Muscle layer of duodenum (tissue), 2 donors: Measurements from ENCODE around the gene AKAP5.
"Not testable (repeated sequence)": the region's sequence is repeated elsewhere in the genome, so short reads cannot be mapped to it uniquely, and the experiment has no call there.

Source experiments
- H3K27ac ChIP-seq: one replicate; pipeline ENCODE4 v1.7.0; 2013; ENCODE audit warnings: mild to moderate bottlenecking, low read length
- H3K27me3 ChIP-seq: one replicate; pipeline ENCODE4 v1.7.0; 2013; ENCODE audit warnings: low read depth, mild to moderate bottlenecking, control low read depth, low read length
- H3K36me3 ChIP-seq, 2 donors: one replicate each; pipeline ENCODE4 v1.7.0; 2013; ENCODE audit warnings: low read length in 2 of 2, control low read depth in 1 of 2, mild to moderate bottlenecking in 1 of 2; ENCODE audit not compliant: insufficient read depth in 2 of 2, control insufficient read depth in 1 of 2
- H3K4me1 ChIP-seq, 2 donors: one replicate each; pipeline ENCODE4 v1.7.0; 2013; ENCODE audit warnings: low read length in 2 of 2, mild to moderate bottlenecking in 2 of 2, control low read depth in 1 of 2, moderate library complexity in 1 of 2; ENCODE audit not compliant: insufficient read depth in 2 of 2, control insufficient read depth in 1 of 2
- H3K4me3 ChIP-seq, 2 donors: one replicate each; pipeline ENCODE4 v1.7.0; 2013; ENCODE audit warnings: low read length in 2 of 2, low read depth in 1 of 2, mild to moderate bottlenecking in 1 of 2
- H3K9me3 ChIP-seq, 2 donors: one replicate each; pipeline ENCODE4 v1.7.0; 2013; ENCODE audit warnings: low read length in 2 of 2, control low read depth in 1 of 2, mild to moderate bottlenecking in 1 of 2; ENCODE audit not compliant: control insufficient read depth in 1 of 2
- donor health status: healthy.

The AKAP5 gene

DNA sequence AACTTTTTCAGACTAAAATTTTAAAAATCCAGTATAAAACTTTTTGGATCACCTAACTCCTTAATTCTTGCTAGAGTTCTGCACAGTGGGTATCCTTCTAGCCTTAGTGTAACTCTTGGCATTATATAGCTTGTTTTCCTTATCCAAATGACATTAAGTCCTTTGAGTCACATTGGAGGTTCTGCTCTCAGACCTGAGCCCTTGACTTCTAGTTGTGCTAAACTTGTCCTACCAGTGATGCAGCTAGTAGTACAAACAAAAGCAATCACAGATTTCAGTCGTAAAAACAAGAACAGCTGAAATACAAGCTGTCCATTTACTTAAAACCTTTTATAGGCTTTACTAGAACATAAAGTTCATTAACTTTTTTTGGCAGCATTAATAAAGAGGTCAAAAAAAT, 49.8 kb downstream of the AKAP5 start:
- Histone ChIP-seq H3K9me3 (no peaks in the 10 kb centered on the region), H3K4me3 (no peak overlapping the region), H3K27me3 (no peaks in the 10 kb centered on the region), H3K36me3 (no peaks in the 10 kb centered on the region), H3K27ac (no peak overlapping the region), H3K4me1 (peaks cover 10 to 14% of the 10 kb centered on the region in 2 donors)

DNA sequence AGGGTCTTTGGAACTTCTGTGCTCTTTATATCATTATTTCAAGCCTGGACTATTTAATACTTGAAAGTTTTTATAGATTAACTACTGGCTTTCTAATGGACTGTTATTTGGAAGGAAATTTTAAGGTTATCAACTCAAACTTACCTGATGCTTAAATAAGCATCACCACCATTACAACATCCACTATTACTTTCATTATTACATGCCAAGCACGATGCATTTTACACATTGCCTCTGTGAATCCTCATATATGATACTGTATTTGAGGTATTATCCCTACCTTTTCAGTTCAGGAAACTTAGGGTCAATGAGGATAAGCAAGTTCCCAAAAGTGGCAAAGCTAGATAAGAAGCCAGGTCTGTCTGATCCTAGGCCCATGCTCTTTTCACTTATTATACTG, 51.7 kb downstream of the AKAP5 start:
- Histone ChIP-seq H3K27ac (no peak overlapping the region), H3K4me1 (no peaks in the 10 kb centered on the region), H3K36me3 (peaks cover 5 to 6% of the 10 kb centered on the region in 2 donors), H3K27me3 (no peaks in the 10 kb centered on the region), H3K9me3 (no peaks in the 10 kb centered on the region), H3K4me3 (no peak overlapping the region)

DNA sequence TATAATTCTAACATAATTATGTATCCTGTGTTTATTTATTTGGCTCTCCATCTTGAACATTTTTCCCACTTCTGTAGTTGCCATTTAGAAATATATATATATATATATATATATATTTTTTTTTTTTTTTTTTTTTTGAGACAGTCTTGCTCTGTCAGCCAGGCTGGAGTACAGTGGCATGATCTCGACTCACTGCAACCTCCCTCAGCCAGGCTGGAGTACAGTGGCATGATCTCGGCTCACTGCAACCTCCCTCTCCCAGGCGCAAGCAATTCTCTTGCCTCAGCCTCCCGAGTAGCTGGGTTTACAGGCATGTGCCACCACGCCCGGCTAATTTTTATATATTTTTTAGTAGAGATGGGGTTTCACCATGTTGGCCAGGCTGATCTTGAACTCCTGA, 52.4 kb downstream of the AKAP5 start:
- H3K4me1 ChIP-seq, H3K9me3 ChIP-seq, H3K27ac ChIP-seq, H3K4me3 ChIP-seq, H3K27me3 ChIP-seq: not testable (repeated sequence)
- peaks cover 11 to 13% of the 10 kb centered on the region in 2 donors for H3K36me3 ChIP-seq

- H3K27ac ChIP-seq: no peak overlapping the region
- peaks cover 17 to 19% of the 10 kb centered on the region in 2 donors for H3K36me3 ChIP-seq
- no peak overlapping the region for H3K4me3 ChIP-seq
- no peaks in the 10 kb centered on the region for H3K27me3 ChIP-seq
- no peaks in the 10 kb centered on the region for H3K4me1 ChIP-seq
- H3K9me3 ChIP-seq: no peaks in the 10 kb centered on the region
Observed at GRCh38 chr14:64518229-64518628, 52.9 kb downstream of the AKAP5 start.

DNA sequence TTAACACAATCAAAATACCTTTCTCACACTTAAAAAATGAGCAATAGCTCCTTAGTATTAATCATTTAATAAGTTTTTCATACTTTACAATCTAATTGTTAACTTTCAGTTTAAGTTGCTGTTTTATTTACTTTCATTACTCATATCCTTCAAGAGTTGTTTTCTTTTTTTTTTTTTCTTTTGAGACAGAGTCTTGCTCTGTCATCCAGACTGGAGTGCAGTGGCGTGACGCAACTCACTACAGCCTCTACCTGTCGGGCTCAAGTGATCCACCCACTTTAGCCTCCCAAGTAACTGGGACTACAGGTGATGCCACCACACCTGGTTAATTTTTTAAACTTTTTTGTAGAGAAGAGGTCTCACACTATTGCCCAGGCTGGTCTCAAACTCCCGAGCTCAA, 55.4 kb downstream of the AKAP5 start:
- Histone ChIP-seq H3K4me1 (no peaks in the 10 kb centered on the region), H3K27ac (no peak overlapping the region), H3K9me3 (no peaks in the 10 kb centered on the region)

DNA sequence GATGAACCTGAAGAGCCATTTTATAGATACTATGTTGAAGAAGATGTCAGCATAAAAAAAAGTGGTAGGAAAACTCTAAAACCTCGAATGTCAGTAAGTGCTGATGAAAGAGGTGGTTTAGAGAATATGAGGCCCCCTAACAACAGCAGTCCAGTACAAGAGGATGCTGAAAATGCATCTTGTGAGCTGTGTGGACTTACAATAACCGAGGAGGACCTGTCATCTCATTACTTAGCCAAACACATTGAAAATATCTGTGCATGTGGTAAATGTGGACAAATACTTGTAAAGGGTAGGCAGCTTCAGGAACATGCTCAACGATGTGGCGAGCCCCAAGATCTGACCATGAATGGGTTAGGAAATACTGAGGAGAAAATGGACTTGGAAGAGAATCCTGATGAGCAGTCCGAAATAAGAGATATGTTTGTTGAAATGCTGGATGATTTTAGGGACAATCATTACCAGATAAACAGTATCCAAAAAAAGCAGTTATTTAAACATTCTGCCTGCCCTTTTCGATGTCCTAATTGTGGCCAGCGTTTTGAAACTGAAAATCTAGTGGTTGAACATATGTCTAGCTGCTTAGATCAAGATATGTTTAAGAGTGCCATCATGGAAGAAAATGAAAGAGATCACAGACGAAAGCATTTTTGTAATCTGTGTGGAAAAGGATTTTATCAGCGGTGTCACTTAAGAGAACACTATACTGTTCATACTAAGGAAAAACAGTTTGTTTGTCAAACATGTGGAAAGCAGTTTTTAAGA, 57.5 kb downstream of the AKAP5 start:
- H3K27ac ChIP-seq: no peak overlapping the region
- no peak overlapping the region for H3K4me3 ChIP-seq
- H3K27me3 ChIP-seq: no peaks in the 10 kb centered on the region
- peaks cover 20 to 22% of the 10 kb centered on the region in 2 donors for H3K36me3 ChIP-seq
- H3K9me3 ChIP-seq: no peaks in the 10 kb centered on the region
- H3K4me1 ChIP-seq: no peaks in the 10 kb centered on the region

More for the DNA sequence above, 55.4 kb downstream of the AKAP5 start:
- Histone ChIP-seq H3K4me3 (no peak overlapping the region), H3K36me3 (peaks cover 20 to 22% of the 10 kb centered on the region in 2 donors), H3K27me3 (no peaks in the 10 kb centered on the region)
